ENCODE measurements around the gene METTL25. TPM values are rescaled to one million over a fixed set of nuclear protein-coding genes. Genes with fewer than 3 reads are reported as not detected.

Gene METTL25
- total RNA-seq, 1 experiment from 2014 or later, result 2.2 TPM

GRCh38 chr12:82456633-82457032 lies 98.3 kb downstream of the METTL25 start:
- TF ChIP-seq CTCF (conservative IDR thresholded peaks at IDR 0.05), result no peak
- TF ChIP-seq EZH2 (IDR thresholded peaks at IDR 0.05; ENCODE audit: low read depth), result no peak
- H3K4me1 ChIP-seq (replicated peaks; ENCODE audit: insufficient read depth), result no peaks in the 10 kb centered on the region
- no peak overlapping the region for H3K4me3 ChIP-seq
- H3K36me3 ChIP-seq (ENCODE audit: low read depth), result no peaks in the 10 kb centered on the region
- no peaks in the 10 kb centered on the region for H3F3A ChIP-seq (ENCODE audit: insufficient read depth, low read depth)
- H4K20me1 ChIP-seq (ENCODE audit: insufficient read depth), result no peaks in the 10 kb centered on the region
- no TSS peak for BruUV-seq (replicated peaks)
- intact Hi-C loops (cut with micrococcal nuclease; ENCODE audit: unreplicated experiment), result no loop called here
- H3K9me2 ChIP-seq (ENCODE audit: insufficient read depth), result no peaks in the 10 kb centered on the region
- no peaks in the 10 kb centered on the region for H3K9me3 ChIP-seq (ENCODE audit: insufficient read depth, low read depth)
- H3K27ac ChIP-seq, result no peak overlapping the region
- no peak for DNase-seq
- no peak overlapping the region for H3K4me2 ChIP-seq
- no peaks in the 10 kb centered on the region for H3K27me3 ChIP-seq (ENCODE audit: insufficient read depth, low read depth)
- POLR2A ChIA-PET (ENCODE audit: unreplicated experiment), result no interaction called here
- H3K79me2 ChIP-seq (ENCODE audit: low read depth), result no peaks in the 10 kb centered on the region
- CTCF ChIA-PET, result no interaction called here
- no peak overlapping the region for H2AFZ ChIP-seq

GRCh38 chr12:82458101-82458500 lies 99.8 kb downstream of the METTL25 start:
- Histone ChIP-seq H3K9me2 (ENCODE audit: insufficient read depth) (no peaks in the 10 kb centered on the region), H3K27ac (no peak overlapping the region), H4K20me1 (ENCODE audit: insufficient read depth) (no peaks in the 10 kb centered on the region), H3K4me2 (no peak overlapping the region), H3F3A (ENCODE audit: insufficient read depth, low read depth) (no peaks in the 10 kb centered on the region), H2AFZ (no peak overlapping the region), H3K27me3 (ENCODE audit: insufficient read depth, low read depth) (no peaks in the 10 kb centered on the region), H3K4me1 (replicated peaks; ENCODE audit: insufficient read depth) (no peaks in the 10 kb centered on the region), H3K4me3 (no peak overlapping the region), H3K36me3 (ENCODE audit: low read depth) (no peaks in the 10 kb centered on the region), H3K79me2 (ENCODE audit: low read depth) (no peaks in the 10 kb centered on the region), H3K9me3 (ENCODE audit: insufficient read depth, low read depth) (no peaks in the 10 kb centered on the region)
- TF ChIP-seq CTCF (conservative IDR thresholded peaks at IDR 0.05) (no peak), EZH2 (IDR thresholded peaks at IDR 0.05; ENCODE audit: low read depth) (no peak)
- no peak for DNase-seq
- ChIA-PET POLR2A (ENCODE audit: unreplicated experiment) (no interaction called here), CTCF (no interaction called here)
- intact Hi-C loops (cut with micrococcal nuclease; ENCODE audit: unreplicated experiment), result no loop called here
- no TSS peak for BruUV-seq (replicated peaks)

GRCh38 chr12:82461393-82461792 lies 103.1 kb downstream of the METTL25 start:
- no peak overlapping the region for H3K27ac ChIP-seq
- H3K4me1 ChIP-seq (replicated peaks; ENCODE audit: insufficient read depth), result no peaks in the 10 kb centered on the region
- no TSS peak for BruUV-seq (replicated peaks)
- no peaks in the 10 kb centered on the region for H3K36me3 ChIP-seq (ENCODE audit: low read depth)
- no peaks in the 10 kb centered on the region for H3K79me2 ChIP-seq (ENCODE audit: low read depth)
- no peak for TF ChIP-seq EZH2 (IDR thresholded peaks at IDR 0.05; ENCODE audit: low read depth)
- no peak for TF ChIP-seq CTCF (conservative IDR thresholded peaks at IDR 0.05)
- no peaks in the 10 kb centered on the region for H3F3A ChIP-seq (ENCODE audit: insufficient read depth, low read depth)
- H4K20me1 ChIP-seq (ENCODE audit: insufficient read depth), result no peaks in the 10 kb centered on the region
- intact Hi-C loops (cut with micrococcal nuclease; ENCODE audit: unreplicated experiment), result no loop called here
- H3K4me3 ChIP-seq, result no peak overlapping the region
- POLR2A ChIA-PET (ENCODE audit: unreplicated experiment), result no interaction called here
- H3K9me3 ChIP-seq (ENCODE audit: insufficient read depth, low read depth), result no peaks in the 10 kb centered on the region
- no peaks in the 10 kb centered on the region for H3K9me2 ChIP-seq (ENCODE audit: insufficient read depth)
- H3K27me3 ChIP-seq (ENCODE audit: insufficient read depth, low read depth), result no peaks in the 10 kb centered on the region
- no peak overlapping the region for H3K4me2 ChIP-seq
- no peak overlapping the region for H2AFZ ChIP-seq
- CTCF ChIA-PET, result no interaction called here
- DNase-seq, result no peak
